Measurements from ENCODE around the gene SERPING1. TPM values are rescaled to one million over a fixed set of nuclear protein-coding genes. Genes with fewer than 3 reads are reported as not detected.

SERPING1 gene
- total RNA-seq: under 1 TPM; 0.45 to 0.61 TPM

DNA sequence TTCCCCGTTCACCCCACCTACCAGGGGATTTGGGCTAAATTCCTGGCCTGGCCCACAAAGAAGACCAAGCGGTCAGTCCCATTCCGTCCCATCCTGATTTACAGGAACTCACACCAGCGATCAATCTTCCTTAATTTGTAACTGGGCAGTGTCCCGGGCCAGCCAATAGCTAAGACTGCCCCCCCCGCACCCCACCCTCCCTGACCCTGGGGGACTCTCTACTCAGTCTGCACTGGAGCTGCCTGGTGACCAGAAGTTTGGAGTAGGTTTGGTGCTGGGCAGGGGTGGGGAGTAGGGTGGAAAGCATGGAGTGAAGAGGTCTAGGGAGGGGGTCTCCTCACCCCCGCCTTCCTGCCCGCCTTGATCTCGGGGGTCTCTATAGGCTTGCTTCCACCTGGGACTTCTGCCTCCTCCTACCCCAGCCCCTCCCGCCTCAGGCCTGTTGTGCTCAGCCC, at the start of gene SERPING1:
Gene SERPING1, plus strand, starts transcription at position 225 of the 455 bp plus-strand sequence. CDS start 586 bp downstream, outside the sequence.
- POLR2A ChIA-PET: no interaction called here
- H3K9me3 Mint-ChIP-seq: no peaks in the 10 kb centered on the region
- DNase-seq: no peak
- H3K4me1 Mint-ChIP-seq: peaks cover 2% of the 10 kb centered on the region
- ATAC-seq (ENCODE audit: low read depth): no peak
- H3K4me3 Mint-ChIP-seq: peak within 1 kb of the TSS; percentile 12
- no peak within 1 kb of the TSS for H3K27ac Mint-ChIP-seq
- peaks cover 53% of the 10 kb centered on the region for H3K27me3 Mint-ChIP-seq
- H3K36me3 Mint-ChIP-seq: no peaks in the 10 kb centered on the region

DNA sequence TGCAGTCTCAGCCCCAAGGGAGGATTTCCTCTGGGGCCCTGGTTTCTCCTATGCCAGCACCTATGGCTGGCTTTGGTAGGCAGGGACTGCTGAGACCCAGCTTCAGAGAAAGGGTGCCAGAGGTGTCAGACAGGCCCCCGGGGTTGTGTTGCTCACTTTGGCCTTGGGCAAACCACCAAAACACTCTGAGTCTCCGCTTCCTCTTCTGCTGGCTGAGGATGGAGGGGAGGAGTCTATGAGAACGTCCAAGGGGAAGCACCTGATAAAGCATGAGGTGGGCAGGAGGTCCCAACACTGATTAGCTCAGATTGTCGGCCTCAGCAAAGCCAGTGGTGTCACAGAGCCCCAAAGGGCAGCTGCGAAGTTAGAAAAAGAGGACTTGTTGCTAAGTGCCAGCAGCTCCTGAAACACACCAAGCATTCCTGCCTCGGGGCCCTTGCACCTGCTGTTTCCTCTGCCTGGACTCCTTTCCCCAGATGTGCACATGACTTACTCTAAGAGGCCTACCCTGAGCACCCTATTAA, 49.6 kb upstream of the SERPING1 start:
- Mint-ChIP-seq H3K27me3 (no peaks in the 10 kb centered on the region), H3K4me1 (peaks cover 25% of the 10 kb centered on the region), H3K36me3 (peaks cover 22% of the 10 kb centered on the region), H3K9me3 (no peaks in the 10 kb centered on the region), H3K27ac (peak overlapping the region; percentile 66), H3K4me3 (no peak overlapping the region)
- DNase-seq (no peak), ATAC-seq (ENCODE audit: low read depth) (peak; percentile 69)
- POLR2A ChIA-PET: no interaction called here

DNA sequence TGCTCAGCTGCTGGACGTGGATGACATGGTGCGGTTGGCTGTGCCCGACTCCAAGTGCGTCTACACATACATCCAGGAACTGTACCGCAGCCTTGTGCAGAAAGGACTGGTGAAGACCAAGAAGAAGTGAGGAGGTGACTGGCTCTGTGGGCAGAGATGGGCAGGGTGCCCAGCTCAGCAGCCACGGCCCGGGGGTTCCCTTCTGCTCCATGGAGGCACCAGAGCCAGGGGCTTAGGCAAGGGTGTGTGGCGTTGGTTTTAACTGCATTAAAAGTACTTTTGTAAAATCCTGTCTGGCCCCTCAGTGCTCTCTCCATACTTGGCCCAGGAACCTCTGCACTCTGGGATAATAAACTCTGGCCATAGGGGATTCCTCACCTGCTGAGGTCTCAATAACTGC, 47.5 kb upstream of the SERPING1 start:
- ATAC-seq (ENCODE audit: low read depth) (no peak), DNase-seq (no peak)
- no peak overlapping the region for H3K4me3 Mint-ChIP-seq
- peaks cover 23% of the 10 kb centered on the region for H3K4me1 Mint-ChIP-seq
- peaks cover 32% of the 10 kb centered on the region for H3K36me3 Mint-ChIP-seq
- POLR2A ChIA-PET: interaction anchor here (0.5 to 1.0 kb wide), 2 partner anchors 16 to 94 kb away, joined by 3 to 4 read pairs; no protein-coding TSS in a partner anchor
- no peaks in the 10 kb centered on the region for H3K27me3 Mint-ChIP-seq
- peak overlapping the region; percentile 50 for H3K27ac Mint-ChIP-seq
- H3K9me3 Mint-ChIP-seq: no peaks in the 10 kb centered on the region

DNA sequence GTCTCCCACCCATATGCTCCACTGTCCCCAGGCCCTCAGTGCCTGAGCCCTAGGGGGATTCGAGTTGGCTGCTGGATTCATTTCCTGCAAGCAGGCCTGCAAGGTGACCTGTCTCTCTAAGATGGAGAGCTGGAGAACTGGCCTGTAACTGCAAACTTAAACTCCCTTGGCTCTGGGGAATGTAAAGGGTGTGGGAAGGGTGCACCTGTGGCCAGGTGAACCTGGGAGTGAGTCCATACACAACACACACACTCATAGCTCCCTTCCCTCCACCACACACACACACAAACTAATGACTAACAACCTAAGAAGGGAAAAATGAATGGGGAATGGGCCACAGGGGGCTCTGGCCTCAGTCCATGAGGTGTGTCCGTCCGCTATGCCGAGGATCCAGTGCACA, 45.5 kb upstream of the SERPING1 start:
- DNase-seq (no peak), ATAC-seq (ENCODE audit: low read depth) (no peak)
- Mint-ChIP-seq H3K27me3 (no peaks in the 10 kb centered on the region), H3K9me3 (no peaks in the 10 kb centered on the region), H3K36me3 (peaks cover 37% of the 10 kb centered on the region), H3K4me3 (no peak overlapping the region), H3K27ac (no peak overlapping the region), H3K4me1 (peaks cover 25% of the 10 kb centered on the region)
- POLR2A ChIA-PET: no interaction called here

DNA sequence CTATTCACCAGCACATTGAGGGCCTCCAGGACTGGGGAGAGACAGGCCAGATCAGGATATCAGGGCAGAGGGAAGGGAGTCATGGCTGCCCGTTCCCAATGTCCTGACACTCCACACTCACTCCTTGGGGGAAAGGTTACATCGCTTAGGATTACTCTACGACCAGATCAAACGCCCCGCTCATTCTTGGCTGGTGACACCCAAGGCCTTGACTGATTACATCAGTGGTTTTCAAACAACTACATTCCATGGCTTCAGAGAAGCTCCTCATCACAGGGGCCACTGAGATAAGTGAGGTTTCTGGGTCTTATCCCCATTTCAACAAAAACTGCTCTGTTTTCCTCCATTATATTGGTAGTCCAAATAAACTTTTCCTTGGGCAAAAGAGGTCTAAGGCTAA, 45.0 kb upstream of the SERPING1 start:
- H3K36me3 Mint-ChIP-seq: peaks cover 41% of the 10 kb centered on the region
- H3K4me3 Mint-ChIP-seq: no peak overlapping the region
- POLR2A ChIA-PET: no interaction called here
- no peak overlapping the region for H3K27ac Mint-ChIP-seq
- no peak for DNase-seq
- ATAC-seq (ENCODE audit: low read depth): no peak
- H3K9me3 Mint-ChIP-seq: no peaks in the 10 kb centered on the region
- H3K27me3 Mint-ChIP-seq: no peaks in the 10 kb centered on the region
- H3K4me1 Mint-ChIP-seq: peaks cover 21% of the 10 kb centered on the region

DNA sequence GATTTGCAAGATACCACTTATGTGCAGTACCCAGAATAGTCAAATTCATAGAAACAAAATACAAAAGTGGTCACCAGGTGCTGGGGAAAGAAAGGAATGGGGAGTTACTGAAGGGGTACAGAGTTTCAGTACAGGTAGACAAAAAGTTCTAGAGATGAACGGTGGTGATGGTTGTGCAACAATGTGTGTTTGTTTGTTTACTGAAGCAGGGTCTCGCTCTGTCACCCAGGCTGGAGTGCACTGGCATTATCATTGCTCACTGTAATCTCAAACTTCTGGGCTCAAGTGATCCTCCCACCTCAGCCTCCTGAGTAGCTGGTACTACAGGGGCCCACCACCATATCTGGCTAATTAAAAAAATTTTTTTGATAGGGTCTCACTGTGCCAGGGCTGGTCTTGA, 42.1 kb upstream of the SERPING1 start:
- H3K27ac Mint-ChIP-seq: peak overlapping the region; percentile 24
- H3K4me3 Mint-ChIP-seq: no peak overlapping the region
- POLR2A ChIA-PET: no interaction called here
- DNase-seq: no peak
- no peaks in the 10 kb centered on the region for H3K9me3 Mint-ChIP-seq
- peaks cover 9% of the 10 kb centered on the region for H3K4me1 Mint-ChIP-seq
- H3K27me3 Mint-ChIP-seq: no peaks in the 10 kb centered on the region
- H3K36me3 Mint-ChIP-seq: peaks cover 47% of the 10 kb centered on the region
- ATAC-seq (ENCODE audit: low read depth): no peak

DNA sequence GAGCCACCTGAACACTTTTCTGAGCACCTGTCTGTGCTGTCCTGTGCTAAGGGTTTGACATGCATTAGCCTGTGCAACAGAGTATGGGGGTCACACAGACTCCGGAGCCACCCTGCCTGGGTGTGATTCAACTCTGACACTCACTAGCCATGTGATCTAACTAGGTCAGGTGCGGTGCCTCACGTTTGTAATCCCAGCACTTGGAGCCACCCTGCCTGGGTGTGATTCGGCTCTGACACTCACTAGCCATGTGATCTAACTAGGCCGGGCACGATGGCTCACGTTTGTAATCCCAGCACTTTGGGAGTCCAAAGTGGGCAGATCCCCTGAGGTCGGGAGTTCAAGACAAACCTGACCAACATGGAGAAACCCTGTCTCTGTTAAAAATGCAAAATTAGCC, 41.4 kb upstream of the SERPING1 start:
- Mint-ChIP-seq H3K27me3 (no peaks in the 10 kb centered on the region), H3K36me3 (peaks cover 47% of the 10 kb centered on the region), H3K27ac (no peak overlapping the region), H3K4me3 (no peak overlapping the region), H3K4me1 (peaks cover 10% of the 10 kb centered on the region), H3K9me3 (no peaks in the 10 kb centered on the region)
- POLR2A ChIA-PET: no interaction called here
- DNase-seq: no peak
- no peak for ATAC-seq (ENCODE audit: low read depth)

DNA sequence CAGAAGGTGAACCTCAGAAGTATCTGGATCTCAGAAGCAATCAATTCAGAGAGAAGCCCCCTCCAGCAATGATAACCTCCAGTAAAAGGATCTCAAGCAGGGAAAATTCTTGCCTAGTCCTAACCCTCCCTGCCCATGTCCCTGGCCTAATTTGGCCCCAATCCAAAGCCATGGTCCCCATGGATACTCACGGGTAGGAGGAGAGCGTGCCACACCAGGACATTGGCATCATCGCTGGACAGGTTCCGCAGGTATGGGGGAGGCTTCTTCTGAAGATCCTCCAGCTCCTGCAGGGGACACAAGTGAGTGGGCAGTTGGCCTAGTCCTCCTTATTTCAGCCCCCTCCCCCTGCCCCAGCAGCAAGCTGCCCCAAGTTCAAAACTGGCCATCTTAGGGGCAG, 37.3 kb upstream of the SERPING1 start:
- H3K4me1 Mint-ChIP-seq: peaks cover 36% of the 10 kb centered on the region
- no peak overlapping the region for H3K27ac Mint-ChIP-seq
- H3K9me3 Mint-ChIP-seq: no peaks in the 10 kb centered on the region
- ATAC-seq (ENCODE audit: low read depth): no peak
- H3K36me3 Mint-ChIP-seq: peaks cover 44% of the 10 kb centered on the region
- no peaks in the 10 kb centered on the region for H3K27me3 Mint-ChIP-seq
- no peak for DNase-seq
- no peak overlapping the region for H3K4me3 Mint-ChIP-seq
- POLR2A ChIA-PET: no interaction called here

DNA sequence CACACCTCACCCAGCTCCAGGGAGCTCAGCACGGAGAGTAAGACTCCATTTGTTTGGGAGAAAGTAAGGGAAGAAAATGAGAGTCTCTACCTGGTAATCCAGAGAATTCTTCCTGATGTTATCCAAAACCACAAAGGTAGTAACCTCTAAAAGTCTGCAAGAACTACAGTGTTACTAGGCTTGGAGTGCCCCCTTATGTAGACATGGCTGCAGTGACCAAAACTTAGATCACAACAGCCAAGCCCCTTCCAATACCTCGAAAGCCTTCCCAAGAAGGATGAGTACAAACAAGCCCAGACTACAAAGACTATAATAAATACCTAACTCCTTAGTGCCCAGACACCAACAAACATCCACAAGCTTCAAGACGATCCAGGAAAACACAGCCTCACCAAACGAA, 34.9 kb upstream of the SERPING1 start:
- DNase-seq: no peak
- H3K4me1 Mint-ChIP-seq: peaks cover 36% of the 10 kb centered on the region
- ATAC-seq (ENCODE audit: low read depth): no peak
- no peaks in the 10 kb centered on the region for H3K9me3 Mint-ChIP-seq
- POLR2A ChIA-PET: no interaction called here
- H3K27me3 Mint-ChIP-seq: no peaks in the 10 kb centered on the region
- peak overlapping the region; percentile 71 for H3K27ac Mint-ChIP-seq
- H3K36me3 Mint-ChIP-seq: peaks cover 40% of the 10 kb centered on the region
- peak overlapping the region; percentile 67 for H3K4me3 Mint-ChIP-seq

DNA sequence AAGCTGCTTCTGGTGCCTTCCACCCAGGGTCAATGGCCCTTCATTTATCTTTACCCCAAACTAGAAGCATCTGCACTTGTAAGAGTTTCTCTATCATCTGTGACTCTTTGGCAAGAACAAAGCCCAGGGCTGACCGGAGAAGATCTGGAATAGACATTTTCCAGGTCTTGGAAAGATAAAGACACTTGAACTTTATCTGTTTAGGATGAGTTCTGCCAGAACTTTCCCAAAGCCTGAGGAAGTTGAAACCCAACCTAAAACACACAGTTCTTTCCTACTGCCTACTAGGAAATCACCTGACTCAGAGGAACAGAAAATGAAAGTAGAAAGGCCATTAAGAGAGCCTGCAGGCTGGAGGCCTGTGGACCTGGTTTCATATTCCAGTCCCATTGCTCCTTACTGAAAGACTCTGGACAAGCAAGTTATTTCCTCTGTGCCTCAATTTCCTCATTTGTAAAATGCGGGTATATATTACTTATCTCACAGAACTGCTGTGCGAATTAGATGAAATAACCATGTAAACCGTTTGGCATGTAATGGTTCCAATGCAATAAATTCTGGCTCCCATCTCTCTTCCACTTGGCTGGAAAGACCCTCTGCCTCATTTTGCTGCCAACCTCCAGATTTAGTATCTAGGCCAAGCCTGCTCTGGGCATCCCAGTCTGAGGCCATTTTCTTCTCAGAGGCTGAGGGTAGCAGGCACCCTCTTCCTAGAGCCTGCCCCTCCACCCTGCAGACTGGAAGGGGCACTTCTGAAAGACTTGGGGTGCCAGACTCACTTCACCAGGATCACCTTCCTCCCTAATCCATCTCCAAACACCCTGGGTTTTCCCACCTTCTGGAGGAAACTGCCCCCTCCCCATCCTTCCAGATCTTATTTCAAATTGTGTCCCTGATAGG, 31.2 kb upstream of the SERPING1 start:
- POLR2A ChIA-PET: interaction anchor here (0.6 to 2.2 kb wide), 11 partner anchors 17 to 234 kb away, joined by 3 to 7 read pairs (median 4); partner anchors contain the start of genes SELENOH and TIMM10
- Mint-ChIP-seq H3K27me3 (no peaks in the 10 kb centered on the region), H3K27ac (peak overlapping the region; percentile 96), H3K9me3 (no peaks in the 10 kb centered on the region), H3K4me1 (peaks cover 39% of the 10 kb centered on the region), H3K4me3 (peak overlapping the region; percentile 89), H3K36me3 (peaks cover 28% of the 10 kb centered on the region)
- DNase-seq: peak; percentile 52
- peak; percentile 44 for ATAC-seq (ENCODE audit: low read depth)

DNA sequence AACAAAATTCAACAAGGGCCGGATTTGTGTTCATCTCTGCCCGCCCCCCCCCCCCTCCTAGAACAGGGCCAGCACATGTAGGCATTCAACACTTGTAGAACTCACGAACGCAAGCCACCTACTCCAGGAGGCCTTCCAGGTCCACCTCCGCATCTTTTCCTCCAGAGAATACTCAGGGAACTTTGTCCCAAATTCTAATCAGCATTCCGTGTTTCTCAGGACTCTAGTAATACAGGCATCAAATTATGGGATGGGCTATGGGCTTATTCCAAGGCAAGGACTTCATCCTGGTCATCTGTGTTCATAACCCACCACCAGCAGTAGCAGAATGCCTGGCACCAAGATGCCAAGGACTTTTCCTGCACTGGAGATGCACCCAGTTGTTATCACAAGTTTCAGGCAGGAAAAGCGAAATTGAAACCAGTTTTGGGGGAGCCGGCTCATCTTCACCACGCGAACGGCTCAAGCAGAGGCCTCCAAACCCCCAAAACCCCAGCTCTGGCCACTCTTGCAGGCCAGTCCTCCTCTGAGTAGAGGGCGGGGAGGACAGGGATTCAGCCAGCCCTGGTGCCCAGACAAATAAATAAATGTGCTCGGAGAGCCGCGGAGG, 30.5 kb upstream of the SERPING1 start:
- POLR2A ChIA-PET: interaction anchor here (0.6 to 2.3 kb wide), 10 partner anchors 18 to 242 kb away, joined by 3 to 29 read pairs (median 5); partner anchors contain the start of genes SELENOH and TIMM10
- peaks cover 40% of the 10 kb centered on the region for H3K4me1 Mint-ChIP-seq
- peak; percentile 5 for ATAC-seq (ENCODE audit: low read depth)

DNA sequence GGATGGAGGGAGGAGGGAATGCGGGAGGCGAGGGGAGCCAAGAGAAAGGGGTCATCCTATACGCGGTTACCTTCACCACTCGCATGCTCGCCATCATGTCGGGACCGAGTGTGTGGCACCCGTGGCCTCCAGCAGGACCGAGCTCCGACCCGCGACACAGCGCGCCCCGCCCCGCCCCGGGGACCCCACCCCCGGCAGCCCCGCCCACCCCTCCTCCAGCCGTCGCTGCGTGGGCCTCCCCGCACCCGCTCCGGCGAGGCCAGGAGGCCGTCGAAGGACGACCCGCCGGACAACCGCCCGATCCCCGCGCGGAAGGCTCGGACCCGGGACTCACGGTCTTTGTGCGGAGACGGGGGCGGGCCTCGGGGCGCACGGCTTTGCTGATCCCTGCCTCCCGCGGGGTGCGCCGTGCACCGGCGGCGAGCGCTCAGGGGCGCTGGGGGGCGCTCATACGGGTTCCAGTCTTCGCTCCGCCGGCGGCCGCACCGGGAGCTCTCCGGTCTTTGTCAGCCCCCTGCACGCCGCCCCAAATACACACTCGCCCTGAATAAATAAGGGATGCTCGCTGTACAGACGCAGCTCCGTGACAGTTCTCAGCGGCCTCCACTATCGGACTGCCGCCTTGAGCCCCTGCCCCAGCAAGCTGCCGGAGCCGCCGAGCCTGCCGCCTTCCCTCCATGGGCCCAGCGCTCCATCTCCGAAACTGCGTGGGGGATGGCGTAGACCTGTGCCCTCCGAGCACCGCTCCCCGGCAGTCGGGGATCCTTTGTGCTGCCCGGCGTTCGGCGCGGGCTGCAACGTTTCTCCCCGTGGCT, 29.8 kb upstream of the SERPING1 start, which contains the start of gene UBE2L6:
Gene UBE2L6, minus strand, starts transcription at position 158 of the 815 bp plus-strand sequence. Its CDS starts 61 bp downstream, at position 97.
- DNase-seq (peak; percentile 94), ATAC-seq (ENCODE audit: low read depth) (peak; percentile 80)
- no peaks in the 10 kb centered on the region for H3K9me3 Mint-ChIP-seq
- H3K4me3 Mint-ChIP-seq: peak within 1 kb of the TSS; percentile 97
- POLR2A ChIA-PET: interaction anchor here (0.6 to 2.3 kb wide), 13 partner anchors 19 to 242 kb away, joined by 3 to 29 read pairs (median 5); partner anchors contain the start of genes CLP1, SELENOH and TIMM10
- H3K36me3 Mint-ChIP-seq: peaks cover 23% of the 10 kb centered on the region
- H3K27ac Mint-ChIP-seq: peak within 1 kb of the TSS; percentile 97
- H3K4me1 Mint-ChIP-seq: peaks cover 39% of the 10 kb centered on the region
- H3K27me3 Mint-ChIP-seq: no peaks in the 10 kb centered on the region

More for the DNA sequence above, 30.5 kb upstream of the SERPING1 start:
- Mint-ChIP-seq H3K4me3 (peak overlapping the region; percentile 89), H3K27ac (peak overlapping the region; percentile 96), H3K36me3 (peaks cover 25% of the 10 kb centered on the region), H3K27me3 (no peaks in the 10 kb centered on the region), H3K9me3 (no peaks in the 10 kb centered on the region)
- no peak for DNase-seq
